ENCODE data around the gene MOB1A.

Gene MOB1A

GRCh38 chr2:74109551-74109950 is 69.1 kb downstream of the MOB1A start:
- no peak for DNase-seq (ENCODE audit: low spot score)
- TF ChIP-seq, protein P1, sequence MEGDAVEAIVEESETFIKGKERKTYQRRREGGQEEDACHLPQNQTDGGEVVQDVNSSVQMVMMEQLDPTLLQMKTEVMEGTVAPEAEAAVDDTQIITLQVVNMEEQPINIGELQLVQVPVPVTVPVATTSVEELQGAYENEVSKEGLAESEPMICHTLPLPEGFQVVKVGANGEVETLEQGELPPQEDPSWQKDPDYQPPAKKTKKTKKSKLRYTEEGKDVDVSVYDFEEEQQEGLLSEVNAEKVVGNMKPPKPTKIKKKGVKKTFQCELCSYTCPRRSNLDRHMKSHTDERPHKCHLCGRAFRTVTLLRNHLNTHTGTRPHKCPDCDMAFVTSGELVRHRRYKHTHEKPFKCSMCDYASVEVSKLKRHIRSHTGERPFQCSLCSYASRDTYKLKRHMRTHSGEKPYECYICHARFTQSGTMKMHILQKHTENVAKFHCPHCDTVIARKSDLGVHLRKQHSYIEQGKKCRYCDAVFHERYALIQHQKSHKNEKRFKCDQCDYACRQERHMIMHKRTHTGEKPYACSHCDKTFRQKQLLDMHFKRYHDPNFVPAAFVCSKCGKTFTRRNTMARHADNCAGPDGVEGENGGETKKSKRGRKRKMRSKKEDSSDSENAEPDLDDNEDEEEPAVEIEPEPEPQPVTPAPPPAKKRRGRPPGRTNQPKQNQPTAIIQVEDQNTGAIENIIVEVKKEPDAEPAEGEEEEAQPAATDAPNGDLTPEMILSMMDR (IDR thresholded peaks at IDR 0.05; ENCODE audit: extremely low read depth, missing control alignments) = no peak

GRCh38 chr2:74107071-74107470 is 71.6 kb downstream of the MOB1A start:
- DNase-seq (ENCODE audit: low spot score) = no peak
- TF ChIP-seq, protein P1 (IDR thresholded peaks at IDR 0.05; ENCODE audit: extremely low read depth, missing control alignments) = no peak

GRCh38 chr2:74105413-74105812 is 73.3 kb downstream of the MOB1A start:
- no peak for DNase-seq (ENCODE audit: low spot score)
- TF ChIP-seq, protein P1 (IDR thresholded peaks at IDR 0.05; ENCODE audit: extremely low read depth, missing control alignments) = no peak

- TF ChIP-seq, protein P1 (IDR thresholded peaks at IDR 0.05; ENCODE audit: extremely low read depth, missing control alignments) = no peak
Observed at GRCh38 chr2:74104839-74105238, 73.8 kb downstream of the MOB1A start.

GRCh38 chr2:74103763-74104162 is 74.9 kb downstream of the MOB1A start:
- TF ChIP-seq, protein P1 (IDR thresholded peaks at IDR 0.05; ENCODE audit: extremely low read depth, missing control alignments) = no peak

More at GRCh38 chr2:74104839-74105238, 73.8 kb downstream of the MOB1A start:
- no peak for DNase-seq (ENCODE audit: low spot score)

More at GRCh38 chr2:74103763-74104162, 74.9 kb downstream of the MOB1A start:
- no peak for DNase-seq (ENCODE audit: low spot score)

Data from GM20000 (cell line).